Neutrophil (primary cell): ENCODE measurements around the gene MAMDC4.
"Not testable (repeated sequence)": the region's sequence is repeated elsewhere in the genome, so short reads cannot be mapped to it uniquely, and the experiment has no call there.

Experiments used
- H3K27ac ChIP-seq: fragments of 200-600 bp; sonication (generic); 2 replicates; pipeline ENCODE4 v1.5.1; 2016; ENCODE audit warnings: mild to moderate bottlenecking, moderate library complexity
- H3K27me3 ChIP-seq: fragments of 200-600 bp; sonication (generic); 2 replicates; pipeline ENCODE4 v1.6.0; 2016; ENCODE audit warnings: mild to moderate bottlenecking
- H3K36me3 ChIP-seq: fragments of 200-600 bp; sonication (generic); 2 replicates; pipeline ENCODE4 v1.5.1; 2017
- H3K4me1 ChIP-seq, 2 experiments: fragments of 200-600 bp in 1 of 2; sonication (generic) in 1 of 2; 1 replicate in 1 of 2; 2 replicates in 1 of 2; pipeline versions ENCODE4 v1.5.1 to v1.6.1; 2013 to 2016; ENCODE audit warnings: low read depth in 1 of 2, low read length in 1 of 2, mild to moderate bottlenecking in 1 of 2, moderate library complexity in 1 of 2; ENCODE audit not compliant: control insufficient read depth in 1 of 2, insufficient read depth in 1 of 2
- H3K4me3 ChIP-seq, 2 experiments: fragments of 200-600 bp in 1 of 2; sonication (generic) in 1 of 2; 1 replicate in 1 of 2; 2 replicates in 1 of 2; pipeline ENCODE4 v1.5.1; 2013 to 2016; ENCODE audit warnings: low read depth in 1 of 2, low read length in 1 of 2, mild to moderate bottlenecking in 1 of 2, moderate library complexity in 1 of 2
- H3K9me3 ChIP-seq: fragments of 200-600 bp; sonication (generic); 2 replicates; pipeline ENCODE4 v1.5.1; 2016
- TF ChIP-seq, protein P1 (sequence below): fragments of 200-600 bp; sonication (generic); IDR thresholded peaks from 2 replicates; pipeline ENCODE4 v1.5.1; 2016; ENCODE audit warnings: antibody characterized with exemption

The MAMDC4 gene

DNA sequence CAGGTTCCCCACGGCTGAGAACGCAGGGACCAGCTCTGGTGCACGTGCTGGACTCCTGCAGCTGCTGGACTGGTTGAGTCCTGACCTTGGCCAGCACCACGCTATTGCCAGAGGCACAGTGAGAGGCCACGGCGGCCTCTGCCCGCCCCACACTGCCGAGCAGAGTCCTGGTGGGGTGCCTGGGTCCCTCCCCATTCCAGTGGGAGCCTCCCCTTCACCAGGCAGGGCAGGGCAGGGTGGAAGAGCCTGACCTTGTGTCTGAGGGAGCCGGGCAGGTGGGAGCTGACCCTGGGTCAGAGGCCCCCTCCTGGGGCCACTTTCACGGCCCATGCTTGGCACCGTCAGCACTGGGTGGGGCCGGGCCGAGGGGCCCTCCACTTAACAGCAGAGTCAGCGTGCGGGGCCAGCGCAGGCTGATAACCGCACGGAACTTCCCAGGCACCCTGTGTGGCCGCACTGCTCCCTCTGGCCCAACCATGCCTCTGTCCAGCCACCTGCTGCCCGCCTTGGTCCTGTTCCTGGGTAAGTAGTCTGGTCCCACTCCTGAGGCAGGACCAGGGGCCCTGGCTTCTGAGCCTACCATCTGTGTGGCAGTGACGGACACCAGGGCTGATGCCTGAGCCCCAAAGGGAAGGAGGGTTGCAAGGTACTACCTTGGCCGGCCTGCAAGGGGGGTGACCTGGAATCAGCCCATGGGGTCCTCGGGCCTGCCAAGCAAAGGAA, at the start of gene MAMDC4:
Gene MAMDC4 (plus strand): TSS at position 406 of the 723 bp plus-strand sequence. CDS start 71 bp downstream, at position 477.
- TF ChIP-seq, protein P1, sequence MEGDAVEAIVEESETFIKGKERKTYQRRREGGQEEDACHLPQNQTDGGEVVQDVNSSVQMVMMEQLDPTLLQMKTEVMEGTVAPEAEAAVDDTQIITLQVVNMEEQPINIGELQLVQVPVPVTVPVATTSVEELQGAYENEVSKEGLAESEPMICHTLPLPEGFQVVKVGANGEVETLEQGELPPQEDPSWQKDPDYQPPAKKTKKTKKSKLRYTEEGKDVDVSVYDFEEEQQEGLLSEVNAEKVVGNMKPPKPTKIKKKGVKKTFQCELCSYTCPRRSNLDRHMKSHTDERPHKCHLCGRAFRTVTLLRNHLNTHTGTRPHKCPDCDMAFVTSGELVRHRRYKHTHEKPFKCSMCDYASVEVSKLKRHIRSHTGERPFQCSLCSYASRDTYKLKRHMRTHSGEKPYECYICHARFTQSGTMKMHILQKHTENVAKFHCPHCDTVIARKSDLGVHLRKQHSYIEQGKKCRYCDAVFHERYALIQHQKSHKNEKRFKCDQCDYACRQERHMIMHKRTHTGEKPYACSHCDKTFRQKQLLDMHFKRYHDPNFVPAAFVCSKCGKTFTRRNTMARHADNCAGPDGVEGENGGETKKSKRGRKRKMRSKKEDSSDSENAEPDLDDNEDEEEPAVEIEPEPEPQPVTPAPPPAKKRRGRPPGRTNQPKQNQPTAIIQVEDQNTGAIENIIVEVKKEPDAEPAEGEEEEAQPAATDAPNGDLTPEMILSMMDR, result no peak
- Histone ChIP-seq H3K4me3 (no peak within 1 kb of the TSS), H3K27ac (no peak within 1 kb of the TSS), H3K9me3 (no peaks in the 10 kb centered on the region), H3K27me3 (peaks cover 22% of the 10 kb centered on the region), H3K36me3 (no peaks in the 10 kb centered on the region), H3K4me1 (peaks cover 23 to 27% of the 10 kb centered on the region in 2 experiments)

DNA sequence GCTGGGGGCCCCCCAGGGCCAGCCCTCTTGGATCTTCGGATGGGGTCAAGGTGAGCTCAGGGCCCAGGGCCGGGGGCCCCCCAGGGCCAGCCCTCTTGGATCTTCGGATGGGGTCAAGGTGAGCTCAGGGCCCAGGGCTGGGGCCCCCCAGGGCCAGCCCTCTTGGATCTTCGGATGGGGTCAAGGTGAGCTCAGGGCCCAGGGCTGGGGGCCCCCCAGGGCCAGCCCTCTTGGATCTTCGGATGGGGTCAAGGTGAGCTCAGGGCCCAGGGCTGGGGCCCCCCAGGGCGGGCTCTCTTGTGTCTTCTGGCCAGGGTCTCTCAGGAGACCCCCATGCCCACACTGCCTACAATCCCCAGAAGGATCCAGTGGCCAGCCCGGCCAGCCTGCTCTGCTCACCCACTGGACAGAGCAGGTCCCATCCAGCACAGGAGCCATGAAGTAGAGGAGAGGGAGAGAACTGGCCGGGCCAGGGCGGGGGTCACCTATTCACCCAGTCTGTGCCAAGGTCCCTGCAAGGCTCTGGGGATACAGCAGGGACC, 49.1 kb upstream of the MAMDC4 start:
- H3K9me3 ChIP-seq, H3K4me3 ChIP-seq, H3K27ac ChIP-seq, H3K36me3 ChIP-seq: not testable (repeated sequence)
- H3K27me3 ChIP-seq, result peaks cover 46% of the 10 kb centered on the region
- H3K4me1 ChIP-seq, result peaks cover 35 to 43% of the 10 kb centered on the region in 2 experiments

DNA sequence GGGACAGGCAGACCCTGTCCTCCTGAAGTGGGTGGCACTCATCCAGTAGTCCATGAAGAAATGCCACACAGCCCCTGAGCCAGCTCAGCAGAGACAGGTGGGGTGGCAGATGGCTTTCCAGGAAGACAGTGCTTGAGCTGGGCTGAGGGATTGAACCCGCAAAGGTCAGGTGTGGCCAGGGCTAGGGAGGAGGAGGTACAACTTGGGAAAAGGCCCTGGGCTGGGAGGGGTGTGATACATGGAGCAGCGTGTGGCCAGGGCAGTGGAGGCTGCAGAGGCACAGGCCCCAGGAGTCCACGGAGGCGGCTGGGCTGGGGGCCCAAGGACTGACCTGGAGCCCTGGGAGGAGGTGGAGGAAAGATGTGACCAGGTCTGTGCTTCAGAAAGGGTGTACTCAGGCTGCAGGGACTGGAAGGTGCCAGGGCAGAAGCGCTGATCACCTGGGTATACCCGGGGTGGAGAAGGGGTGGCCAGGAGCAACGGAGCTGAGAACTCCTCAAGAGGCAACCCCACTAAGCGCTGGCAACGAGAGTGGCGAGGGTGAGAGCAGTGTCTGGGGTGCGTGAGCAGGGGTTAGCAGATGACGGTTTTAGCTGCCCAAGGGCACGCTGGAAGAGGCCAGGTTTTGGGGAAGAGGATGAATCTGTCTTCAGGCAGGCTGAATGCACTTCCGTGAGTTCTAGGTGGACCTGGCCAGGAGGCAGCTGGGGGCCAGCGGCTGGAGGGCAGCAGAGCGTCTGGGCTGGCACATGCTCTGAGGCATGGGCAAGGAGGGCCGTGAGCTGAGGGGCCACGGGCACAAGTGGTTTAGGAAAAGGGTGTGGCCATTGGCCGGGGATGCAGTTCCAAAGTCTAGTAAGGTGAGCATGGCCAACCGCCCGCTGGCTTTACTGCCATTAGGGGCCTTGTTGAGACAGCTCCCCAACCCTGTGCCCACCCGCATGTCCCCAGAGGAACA, 48.3 kb upstream of the MAMDC4 start:
- no peaks in the 10 kb centered on the region for H3K36me3 ChIP-seq
- H3K9me3 ChIP-seq, result no peaks in the 10 kb centered on the region
- peaks cover 43 to 49% of the 10 kb centered on the region in 2 experiments for H3K4me1 ChIP-seq
- peaks cover 38% of the 10 kb centered on the region for H3K27me3 ChIP-seq
- H3K4me3 ChIP-seq, result no peak overlapping the region
- no peak overlapping the region for H3K27ac ChIP-seq
- TF ChIP-seq, protein P1, result no peak

DNA sequence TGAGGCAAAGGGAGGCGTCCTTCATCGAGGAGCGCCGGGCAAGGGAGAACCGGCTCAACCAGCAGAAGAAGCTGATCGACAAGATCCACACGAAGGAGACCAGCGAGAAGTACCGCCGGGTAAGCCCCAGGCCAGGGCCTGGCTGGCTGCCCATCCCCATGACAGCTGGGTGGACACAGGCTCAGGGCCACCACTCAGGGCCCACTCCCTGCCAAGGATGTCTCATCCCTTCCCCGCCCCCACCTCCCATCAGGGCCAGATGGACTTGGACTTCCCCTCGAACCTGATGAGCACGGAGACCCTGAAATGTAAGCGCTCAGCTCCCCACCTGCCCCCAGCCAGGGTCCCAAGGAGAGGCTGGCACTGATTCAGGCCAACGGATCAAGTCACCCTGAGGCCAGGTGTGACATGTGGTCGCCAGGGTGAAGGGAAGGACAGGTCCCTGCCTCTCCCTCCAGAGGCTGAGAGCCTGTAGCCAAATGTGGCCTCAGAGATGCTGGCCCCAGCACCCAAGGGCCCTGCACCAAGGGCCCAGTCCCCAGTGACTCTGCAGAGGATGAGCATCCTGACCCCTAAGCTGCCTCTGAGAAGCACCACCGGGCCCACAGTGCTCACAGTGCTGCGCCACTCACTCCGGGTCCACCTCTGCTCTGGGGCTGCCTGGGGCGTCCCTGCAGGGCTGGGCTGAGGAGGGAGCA, 47.5 kb upstream of the MAMDC4 start:
- H3K27ac ChIP-seq, result no peak overlapping the region
- no peak overlapping the region for H3K4me3 ChIP-seq
- H3K27me3 ChIP-seq, result peaks cover 30% of the 10 kb centered on the region
- H3K4me1 ChIP-seq, result peaks cover 44 to 49% of the 10 kb centered on the region in 2 experiments
- no peaks in the 10 kb centered on the region for H3K36me3 ChIP-seq
- TF ChIP-seq, protein P1, result no peak
- no peaks in the 10 kb centered on the region for H3K9me3 ChIP-seq

DNA sequence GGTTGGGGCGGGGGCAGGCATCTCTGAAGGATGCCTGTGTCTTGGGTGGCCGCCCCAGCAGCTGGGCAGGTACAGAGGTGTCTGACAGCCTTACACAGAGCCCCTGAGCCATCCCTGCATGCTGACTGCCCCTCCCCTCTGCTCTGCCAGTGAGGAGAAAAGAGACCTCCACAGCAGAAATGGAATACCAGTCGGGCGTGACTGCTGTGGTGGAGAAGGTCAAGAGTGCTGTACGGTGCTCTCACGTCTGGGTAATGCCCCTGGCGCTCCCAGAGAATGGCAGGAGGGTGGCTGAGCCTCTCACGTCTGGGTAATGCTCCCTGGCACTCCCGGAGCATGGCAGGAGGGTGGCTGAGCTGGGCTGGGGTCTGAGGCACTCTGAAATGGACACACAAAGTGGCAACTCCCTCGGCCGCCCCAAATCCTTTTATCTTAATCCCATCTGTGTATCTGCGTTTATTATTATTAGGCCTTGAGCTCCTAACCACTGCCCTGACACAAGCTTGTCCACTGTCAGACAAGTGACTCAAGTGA, 46.9 kb upstream of the MAMDC4 start:
- TF ChIP-seq, protein P1, result no peak
- Histone ChIP-seq H3K9me3 (no peaks in the 10 kb centered on the region), H3K4me1 (peaks cover 40 to 44% of the 10 kb centered on the region in 2 experiments), H3K27ac (no peak overlapping the region), H3K4me3 (no peak overlapping the region), H3K27me3 (peaks cover 24% of the 10 kb centered on the region), H3K36me3 (no peaks in the 10 kb centered on the region)
